GM23338 (cell line): ENCODE measurements around the gene PDX1.

ENCODE experiments used
- EZH2 ChIP-seq: fragments of 200-600 bp; sonication (generic); IDR thresholded peaks from one replicate; pipeline ENCODE4 v1.8.0; 2017; ENCODE audit warnings: antibody characterized with exemption, mild to moderate bottlenecking, low read depth; ENCODE audit not compliant: unreplicated experiment
- EZH2phosphoT487 ChIP-seq: fragments of 200-600 bp; sonication (generic); IDR thresholded peaks from one replicate; pipeline ENCODE4 v1.8.1; 2018; ENCODE audit warnings: antibody characterized with exemption; ENCODE audit not compliant: unreplicated experiment
- JUNB ChIP-seq: IDR thresholded peaks from one replicate; pipeline ENCODE4 v1.6.1; 2016; ENCODE audit warnings: antibody characterized with exemption; ENCODE audit not compliant: unreplicated experiment
- POLR2AphosphoS5 ChIP-seq: IDR thresholded peaks from 2 replicates; pipeline ENCODE4 v1.6.1; 2016; ENCODE audit warnings: antibody characterized with exemption, low read depth
- ZNF114 ChIP-seq: fragments of 250-450 bp; sonication (Bioruptor Pico); IDR thresholded peaks from 2 replicates; pipeline ENCODE4 v1.5.0; 2020; ENCODE audit warnings: mild to moderate bottlenecking, moderate library complexity
- TF ChIP-seq, protein P1 (sequence below), 2 experiments: fragments of 200-600 bp in 1 of 2; sonication (generic) in 1 of 2; conservative IDR thresholded peaks; 2 replicates each; pipeline versions ENCODE4 v1.5.1 to v1.6.1; 2016 to 2017; ENCODE audit warnings: antibody characterized with exemption in 2 of 2, low read depth in 2 of 2, mild to moderate bottlenecking in 2 of 2, moderate library complexity in 1 of 2
- TF ChIP-seq, protein P2 (sequence below): IDR thresholded peaks from one replicate; pipeline ENCODE4 v1.6.1; 2018; ENCODE audit warnings: antibody characterized with exemption; ENCODE audit not compliant: unreplicated experiment

DNA sequence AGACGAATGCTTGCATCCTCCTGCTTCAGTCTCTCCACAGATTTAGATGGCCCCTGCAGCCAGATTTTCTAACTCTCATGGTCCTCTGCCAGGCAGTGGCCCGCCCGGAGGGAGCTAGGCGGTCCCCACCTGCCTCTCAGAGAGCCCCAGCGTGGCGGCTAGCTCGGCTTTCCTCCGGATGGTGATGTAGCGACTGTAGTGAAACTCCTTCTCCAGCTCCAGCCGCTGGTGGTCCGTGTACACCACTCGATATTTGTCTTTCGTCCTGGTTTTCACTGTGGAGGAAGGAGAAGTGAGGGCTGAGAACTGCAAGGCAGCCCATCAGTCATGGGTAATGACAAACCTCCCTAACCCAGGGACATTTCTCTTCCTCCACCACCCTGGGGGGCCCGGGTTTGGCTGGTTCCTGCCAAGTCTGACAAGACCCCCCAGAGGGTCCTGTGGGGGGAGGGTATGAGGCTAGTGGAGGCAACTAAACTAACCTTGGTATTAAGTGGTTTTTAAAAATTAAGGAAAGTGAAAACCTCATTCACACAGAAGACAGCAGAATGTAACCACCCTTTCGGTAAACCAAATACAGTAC lies 45.0 kb downstream of the PDX1 start:
- TF ChIP-seq, protein P1, sequence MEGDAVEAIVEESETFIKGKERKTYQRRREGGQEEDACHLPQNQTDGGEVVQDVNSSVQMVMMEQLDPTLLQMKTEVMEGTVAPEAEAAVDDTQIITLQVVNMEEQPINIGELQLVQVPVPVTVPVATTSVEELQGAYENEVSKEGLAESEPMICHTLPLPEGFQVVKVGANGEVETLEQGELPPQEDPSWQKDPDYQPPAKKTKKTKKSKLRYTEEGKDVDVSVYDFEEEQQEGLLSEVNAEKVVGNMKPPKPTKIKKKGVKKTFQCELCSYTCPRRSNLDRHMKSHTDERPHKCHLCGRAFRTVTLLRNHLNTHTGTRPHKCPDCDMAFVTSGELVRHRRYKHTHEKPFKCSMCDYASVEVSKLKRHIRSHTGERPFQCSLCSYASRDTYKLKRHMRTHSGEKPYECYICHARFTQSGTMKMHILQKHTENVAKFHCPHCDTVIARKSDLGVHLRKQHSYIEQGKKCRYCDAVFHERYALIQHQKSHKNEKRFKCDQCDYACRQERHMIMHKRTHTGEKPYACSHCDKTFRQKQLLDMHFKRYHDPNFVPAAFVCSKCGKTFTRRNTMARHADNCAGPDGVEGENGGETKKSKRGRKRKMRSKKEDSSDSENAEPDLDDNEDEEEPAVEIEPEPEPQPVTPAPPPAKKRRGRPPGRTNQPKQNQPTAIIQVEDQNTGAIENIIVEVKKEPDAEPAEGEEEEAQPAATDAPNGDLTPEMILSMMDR (conservative IDR thresholded peaks at IDR 0.05; ENCODE audit: low read depth in 2 of 2): no peak
- TF ChIP-seq POLR2AphosphoS5 (no peak), EZH2 (no peak), JUNB (no peak), EZH2phosphoT487 (no peak), ZNF114 (CRISPR knock-in tag) (no peak)
- TF ChIP-seq, protein P2, sequence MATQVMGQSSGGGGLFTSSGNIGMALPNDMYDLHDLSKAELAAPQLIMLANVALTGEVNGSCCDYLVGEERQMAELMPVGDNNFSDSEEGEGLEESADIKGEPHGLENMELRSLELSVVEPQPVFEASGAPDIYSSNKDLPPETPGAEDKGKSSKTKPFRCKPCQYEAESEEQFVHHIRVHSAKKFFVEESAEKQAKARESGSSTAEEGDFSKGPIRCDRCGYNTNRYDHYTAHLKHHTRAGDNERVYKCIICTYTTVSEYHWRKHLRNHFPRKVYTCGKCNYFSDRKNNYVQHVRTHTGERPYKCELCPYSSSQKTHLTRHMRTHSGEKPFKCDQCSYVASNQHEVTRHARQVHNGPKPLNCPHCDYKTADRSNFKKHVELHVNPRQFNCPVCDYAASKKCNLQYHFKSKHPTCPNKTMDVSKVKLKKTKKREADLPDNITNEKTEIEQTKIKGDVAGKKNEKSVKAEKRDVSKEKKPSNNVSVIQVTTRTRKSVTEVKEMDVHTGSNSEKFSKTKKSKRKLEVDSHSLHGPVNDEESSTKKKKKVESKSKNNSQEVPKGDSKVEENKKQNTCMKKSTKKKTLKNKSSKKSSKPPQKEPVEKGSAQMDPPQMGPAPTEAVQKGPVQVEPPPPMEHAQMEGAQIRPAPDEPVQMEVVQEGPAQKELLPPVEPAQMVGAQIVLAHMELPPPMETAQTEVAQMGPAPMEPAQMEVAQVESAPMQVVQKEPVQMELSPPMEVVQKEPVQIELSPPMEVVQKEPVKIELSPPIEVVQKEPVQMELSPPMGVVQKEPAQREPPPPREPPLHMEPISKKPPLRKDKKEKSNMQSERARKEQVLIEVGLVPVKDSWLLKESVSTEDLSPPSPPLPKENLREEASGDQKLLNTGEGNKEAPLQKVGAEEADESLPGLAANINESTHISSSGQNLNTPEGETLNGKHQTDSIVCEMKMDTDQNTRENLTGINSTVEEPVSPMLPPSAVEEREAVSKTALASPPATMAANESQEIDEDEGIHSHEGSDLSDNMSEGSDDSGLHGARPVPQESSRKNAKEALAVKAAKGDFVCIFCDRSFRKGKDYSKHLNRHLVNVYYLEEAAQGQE: no peak
